Effector memory CD8-positive, alpha-beta T cell (primary cell): ENCODE data around the gene ALDH1A2.
"Not testable (repeated sequence)": the region's sequence is repeated elsewhere in the genome, so short reads cannot be mapped to it uniquely, and the experiment has no call there.

Experiments used
- ATAC-seq: fragments of 150-1000 bp; cut with Tn5 transposase; replicated peaks from 2 replicates; pipeline ENCODE4 v1.10.0; 2021; ENCODE audit warnings: mild to moderate bottlenecking, moderate library complexity
- DNase-seq, 3 experiments: peaks; one replicate each; pipeline ENCODE4 v3.0.0; 2021
- H3K27ac Mint-ChIP-seq, 2 donors: one replicate each; pipeline ENCODE4 v1.8.0; 2022; ENCODE audit warnings: mild to moderate bottlenecking in 2 of 2, mixed read lengths in 2 of 2, moderate library complexity in 2 of 2
- H3K27me3 Mint-ChIP-seq, 2 donors: one replicate each; pipeline ENCODE4 v1.8.0; 2022; ENCODE audit warnings: mixed read lengths in 2 of 2
- H3K36me3 Mint-ChIP-seq: one replicate; pipeline ENCODE4 v1.8.0; 2022; ENCODE audit warnings: mild to moderate bottlenecking, moderate library complexity, mixed read lengths; ENCODE audit not compliant: insufficient read depth
- H3K4me1 Mint-ChIP-seq, 2 donors: one replicate each; pipeline ENCODE4 v1.8.0; 2022; ENCODE audit warnings: low read depth in 2 of 2, mixed read lengths in 2 of 2
- H3K4me3 Mint-ChIP-seq, 2 donors: one replicate each; pipeline ENCODE4 v1.8.0; 2022; ENCODE audit warnings: mild to moderate bottlenecking in 2 of 2, mixed read lengths in 2 of 2, moderate library complexity in 2 of 2
- H3K9me3 Mint-ChIP-seq, 2 donors: one replicate each; pipeline ENCODE4 v1.8.0; 2022; ENCODE audit warnings: mixed read lengths in 2 of 2

ALDH1A2 gene

GRCh38 chr15:58062983-58063382, 2.5 kb downstream of the ALDH1A2 start:
- Mint-ChIP-seq H3K9me3 (no peaks in the 10 kb centered on the region), H3K27me3 (peaks cover 53 to 64% of the 10 kb centered on the region in 2 donors), H3K4me1 (peaks cover 6 to 7% of the 10 kb centered on the region in 2 donors), H3K36me3 (no peaks in the 10 kb centered on the region), H3K4me3 (no peak overlapping the region), H3K27ac (no peak overlapping the region)
- ATAC-seq (no peak), DNase-seq (no peak)

- Mint-ChIP-seq H3K27ac (no peak overlapping the region), H3K36me3 (no peaks in the 10 kb centered on the region), H3K4me3 (no peak overlapping the region), H3K27me3 (peaks cover 48 to 58% of the 10 kb centered on the region in 2 donors), H3K9me3 (no peaks in the 10 kb centered on the region), H3K4me1 (peaks cover 6 to 7% of the 10 kb centered on the region in 2 donors)
- DNase-seq (no peak), ATAC-seq (no peak)
Observed at GRCh38 chr15:58062175-58062574, 3.3 kb downstream of the ALDH1A2 start.

- H3K4me1 Mint-ChIP-seq, result no peaks in the 10 kb centered on the region
- no peaks in the 10 kb centered on the region for H3K9me3 Mint-ChIP-seq
- no peak overlapping the region for H3K4me3 Mint-ChIP-seq
- H3K27ac Mint-ChIP-seq, result no peak overlapping the region
- DNase-seq (no peak), ATAC-seq (no peak)
- H3K36me3 Mint-ChIP-seq, result no peaks in the 10 kb centered on the region
- H3K27me3 Mint-ChIP-seq, result peaks cover 53 to 57% of the 10 kb centered on the region in 2 donors
Observed at GRCh38 chr15:58060575-58060974, 4.9 kb downstream of the ALDH1A2 start.

GRCh38 chr15:58058729-58059128, 6.8 kb downstream of the ALDH1A2 start:
- ATAC-seq (no peak), DNase-seq (no peak)
- H3K27me3 Mint-ChIP-seq, result peaks cover 50 to 55% of the 10 kb centered on the region in 2 donors
- H3K9me3 Mint-ChIP-seq, result no peaks in the 10 kb centered on the region
- H3K27ac Mint-ChIP-seq, result no peak overlapping the region
- H3K4me3 Mint-ChIP-seq, result no peak overlapping the region
- no peaks in the 10 kb centered on the region for H3K4me1 Mint-ChIP-seq
- no peaks in the 10 kb centered on the region for H3K36me3 Mint-ChIP-seq

GRCh38 chr15:58058073-58058472, 7.4 kb downstream of the ALDH1A2 start:
- DNase-seq (no peak), ATAC-seq (no peak)
- peaks cover 49 to 55% of the 10 kb centered on the region in 2 donors for H3K27me3 Mint-ChIP-seq
- no peaks in the 10 kb centered on the region for H3K36me3 Mint-ChIP-seq
- H3K4me3 Mint-ChIP-seq, result no peak overlapping the region
- no peaks in the 10 kb centered on the region for H3K9me3 Mint-ChIP-seq
- no peaks in the 10 kb centered on the region for H3K4me1 Mint-ChIP-seq
- no peak overlapping the region for H3K27ac Mint-ChIP-seq

- Mint-ChIP-seq H3K4me1 (no peaks in the 10 kb centered on the region), H3K27ac (no peak overlapping the region), H3K4me3 (no peak overlapping the region), H3K36me3 (no peaks in the 10 kb centered on the region), H3K9me3 (no peaks in the 10 kb centered on the region), H3K27me3 (peaks cover 44 to 52% of the 10 kb centered on the region in 2 donors)
- DNase-seq, result no peak
- ATAC-seq, result no peak
Observed at GRCh38 chr15:58057559-58057958, 8.0 kb downstream of the ALDH1A2 start.

GRCh38 chr15:58056015-58056414, 9.5 kb downstream of the ALDH1A2 start:
- no peak overlapping the region for H3K27ac Mint-ChIP-seq
- H3K4me3 Mint-ChIP-seq, result no peak overlapping the region
- H3K27me3 Mint-ChIP-seq, result peaks cover 39 to 50% of the 10 kb centered on the region in 2 donors
- DNase-seq (no peak), ATAC-seq (no peak)
- no peaks in the 10 kb centered on the region for H3K4me1 Mint-ChIP-seq
- H3K9me3 Mint-ChIP-seq, result no peaks in the 10 kb centered on the region
- no peaks in the 10 kb centered on the region for H3K36me3 Mint-ChIP-seq

GRCh38 chr15:58053315-58054153, 12.0 kb downstream of the ALDH1A2 start:
- H3K36me3 Mint-ChIP-seq, result no peaks in the 10 kb centered on the region
- H3K27me3 Mint-ChIP-seq, result peaks cover 53 to 63% of the 10 kb centered on the region in 2 donors
- H3K4me1 Mint-ChIP-seq, result no peaks in the 10 kb centered on the region
- DNase-seq (no peak), ATAC-seq (no peak)
- H3K4me3 Mint-ChIP-seq, result no peak overlapping the region
- H3K9me3 Mint-ChIP-seq, result no peaks in the 10 kb centered on the region
- no peak overlapping the region for H3K27ac Mint-ChIP-seq

- ATAC-seq (no peak), DNase-seq (no peak)
- Mint-ChIP-seq H3K9me3 (no peaks in the 10 kb centered on the region), H3K4me3 (no peak overlapping the region), H3K27ac (no peak overlapping the region), H3K27me3 (peaks cover 47 to 59% of the 10 kb centered on the region in 2 donors), H3K4me1 (no peaks in the 10 kb centered on the region), H3K36me3 (no peaks in the 10 kb centered on the region)
Observed at GRCh38 chr15:58052334-58052733, 13.2 kb downstream of the ALDH1A2 start.

- Mint-ChIP-seq H3K27me3 (peaks cover 48 to 68% of the 10 kb centered on the region in 2 donors), H3K36me3 (no peaks in the 10 kb centered on the region), H3K9me3 (no peaks in the 10 kb centered on the region), H3K4me3 (no peak overlapping the region), H3K27ac (no peak overlapping the region), H3K4me1 (no peaks in the 10 kb centered on the region)
- DNase-seq (no peak), ATAC-seq (no peak)
Observed at GRCh38 chr15:58049520-58050227, 15.8 kb downstream of the ALDH1A2 start.

GRCh38 chr15:58048261-58048660, 17.2 kb downstream of the ALDH1A2 start:
- H3K36me3 Mint-ChIP-seq, result no peaks in the 10 kb centered on the region
- H3K4me1 Mint-ChIP-seq, result no peaks in the 10 kb centered on the region
- no peak for ATAC-seq
- H3K9me3 Mint-ChIP-seq, result no peaks in the 10 kb centered on the region
- H3K27me3 Mint-ChIP-seq, result peaks cover 50 to 68% of the 10 kb centered on the region in 2 donors
- no peak overlapping the region for H3K27ac Mint-ChIP-seq
- H3K4me3 Mint-ChIP-seq, result no peak overlapping the region
- DNase-seq, result no peak

- no peaks in the 10 kb centered on the region for H3K36me3 Mint-ChIP-seq
- no peaks in the 10 kb centered on the region for H3K4me1 Mint-ChIP-seq
- no peak overlapping the region for H3K27ac Mint-ChIP-seq
- no peak for ATAC-seq
- peaks cover 53 to 75% of the 10 kb centered on the region in 2 donors for H3K27me3 Mint-ChIP-seq
- H3K9me3 Mint-ChIP-seq, result no peaks in the 10 kb centered on the region
- no peak for DNase-seq
- no peak overlapping the region for H3K4me3 Mint-ChIP-seq
Observed at GRCh38 chr15:58047149-58047548, 18.4 kb downstream of the ALDH1A2 start.

- Mint-ChIP-seq H3K27me3 (peaks cover 53 to 76% of the 10 kb centered on the region in 2 donors), H3K36me3 (no peaks in the 10 kb centered on the region), H3K4me1 (no peaks in the 10 kb centered on the region), H3K4me3 (no peak overlapping the region), H3K9me3 (no peaks in the 10 kb centered on the region), H3K27ac (no peak overlapping the region)
- no peak for ATAC-seq
- DNase-seq, result no peak
Observed at GRCh38 chr15:58046467-58046866, 19.0 kb downstream of the ALDH1A2 start.

- not testable (repeated sequence) for H3K36me3 Mint-ChIP-seq, H3K4me3 Mint-ChIP-seq
- H3K27me3 Mint-ChIP-seq, result peaks cover 64 to 85% of the 10 kb centered on the region in 2 donors
Observed at GRCh38 chr15:58045376-58045775, 20.1 kb downstream of the ALDH1A2 start.

More at GRCh38 chr15:58045376-58045775, 20.1 kb downstream of the ALDH1A2 start:
- not testable (repeated sequence) for H3K9me3 Mint-ChIP-seq, H3K27ac Mint-ChIP-seq, ATAC-seq, DNase-seq, H3K4me1 Mint-ChIP-seq
